ENCODE results near the gene USP2. TPM values are rescaled to one million over a fixed set of nuclear protein-coding genes. Genes with fewer than 3 reads are reported as not detected.

Gene USP2
- total RNA-seq, 1 experiment from 2014 or later = 5.7 TPM

DNA sequence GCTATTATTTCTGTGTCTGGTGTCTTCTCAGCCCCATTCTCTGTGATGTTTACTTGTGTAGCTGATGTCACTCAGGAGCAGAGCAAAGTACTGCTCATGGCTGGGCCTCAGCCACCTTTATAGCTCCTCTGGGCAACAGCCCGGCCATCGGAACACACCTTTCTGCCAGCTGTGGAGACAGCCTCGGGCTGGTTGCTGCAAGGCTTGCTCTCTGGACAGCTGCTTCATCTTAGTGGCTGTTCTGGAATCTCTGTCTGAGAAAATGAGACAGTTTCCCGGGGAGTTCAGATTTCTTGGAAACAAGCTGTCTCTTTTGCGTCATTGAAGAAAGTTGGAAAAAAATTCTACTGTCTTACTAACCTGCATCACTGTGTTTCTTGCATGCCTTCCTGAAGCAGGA, 21.5 kb upstream of the USP2 start:
- H2BK20ac ChIP-seq (ENCODE audit: low read depth, low read length, poor library complexity, severe bottlenecking) = no peak overlapping the region
- H4K5ac ChIP-seq (ENCODE audit: insufficient read length, low read depth, low read length) = no peak overlapping the region
- H3K9ac ChIP-seq (ENCODE audit: extremely low read depth, insufficient read length, low read length) = no peak overlapping the region
- Mint-ChIP-seq H3K27ac (no peak overlapping the region), H3K4me1 (no peaks in the 10 kb centered on the region; a peak in 2 of 4 replicates), H3K4me3 (no peak overlapping the region), H3K27me3 (ENCODE audit: low read depth) (peaks cover 4% of the 10 kb centered on the region), H3K9me3 (peaks cover 2 to 13% of the 10 kb centered on the region in 2 experiments), H3K36me3 (ENCODE audit: insufficient read depth in 1 of 3, low read depth in 3 of 3) (peaks cover 0 to 7% (median 5%) of the 10 kb centered on the region in 3 experiments; a peak in 4 of 7 replicates)
- H3K23ac ChIP-seq (ENCODE audit: insufficient read length, low read depth, low read length) = no peak overlapping the region
- H3K27me3 ChIP-seq (ENCODE audit: insufficient read depth, low read length) = no peaks in the 10 kb centered on the region; the same call in 1 of the 2 replicates
- H2BK120ac ChIP-seq (ENCODE audit: low read depth, low read length, poor library complexity, severe bottlenecking) = no peak overlapping the region
- H2BK12ac ChIP-seq (ENCODE audit: insufficient read length, low read depth, low read length) = no peak overlapping the region
- no peaks in the 10 kb centered on the region for H3K79me1 ChIP-seq (ENCODE audit: insufficient read depth, low read depth, low read length, poor library complexity, severe bottlenecking)
- H3K23me2 ChIP-seq (ENCODE audit: insufficient read length, low read depth, low read length, poor library complexity, severe bottlenecking) = no peaks in the 10 kb centered on the region
- H3K4ac ChIP-seq (ENCODE audit: low read depth, low read length) = no peak overlapping the region
- no peak overlapping the region for H3K18ac ChIP-seq (ENCODE audit: insufficient read length, low read depth, low read length)
- no peak overlapping the region for H3K14ac ChIP-seq (ENCODE audit: insufficient read depth, low read length)
- WGBS (ENCODE audit: extremely low coverage, insufficient read length, low lambda C conversion rate) = no CpG with 5 or more reads among the region's 5 CpGs
- H2AK5ac ChIP-seq (ENCODE audit: insufficient read length, low read length) = no peak overlapping the region
- no peaks in the 10 kb centered on the region for H4K20me1 ChIP-seq (ENCODE audit: control insufficient read depth, insufficient read depth, insufficient read length)
- no peaks in the 10 kb centered on the region for H3K79me2 ChIP-seq (ENCODE audit: insufficient read depth, low read length)
- no peaks in the 10 kb centered on the region for H3K9me3 ChIP-seq (ENCODE audit: control insufficient read depth, low read depth, low read length)
- H3T11ph ChIP-seq (ENCODE audit: low read length) = no peak overlapping the region
- H4K91ac ChIP-seq (ENCODE audit: insufficient read length, low read depth, low read length) = no peak overlapping the region
- H3K56ac ChIP-seq (ENCODE audit: insufficient read length, low read depth, low read length) = no peak overlapping the region
- H3K4me1 ChIP-seq (ENCODE audit: insufficient read depth, low read length) = no peaks in the 10 kb centered on the region
- no peak overlapping the region for H3K27ac ChIP-seq (ENCODE audit: insufficient read length, low read depth, low read length)
- H4K8ac ChIP-seq (replicated peaks; ENCODE audit: insufficient read length, low read depth, low read length) = no peak overlapping the region
- H2BK5ac ChIP-seq (ENCODE audit: insufficient read length, low read length) = no peak overlapping the region
- no peak overlapping the region for H3K4me2 ChIP-seq (ENCODE audit: insufficient read depth, insufficient read length, low read length)
- no peak overlapping the region for H2AFZ ChIP-seq (ENCODE audit: low read length)
- TF ChIP-seq, protein P1, sequence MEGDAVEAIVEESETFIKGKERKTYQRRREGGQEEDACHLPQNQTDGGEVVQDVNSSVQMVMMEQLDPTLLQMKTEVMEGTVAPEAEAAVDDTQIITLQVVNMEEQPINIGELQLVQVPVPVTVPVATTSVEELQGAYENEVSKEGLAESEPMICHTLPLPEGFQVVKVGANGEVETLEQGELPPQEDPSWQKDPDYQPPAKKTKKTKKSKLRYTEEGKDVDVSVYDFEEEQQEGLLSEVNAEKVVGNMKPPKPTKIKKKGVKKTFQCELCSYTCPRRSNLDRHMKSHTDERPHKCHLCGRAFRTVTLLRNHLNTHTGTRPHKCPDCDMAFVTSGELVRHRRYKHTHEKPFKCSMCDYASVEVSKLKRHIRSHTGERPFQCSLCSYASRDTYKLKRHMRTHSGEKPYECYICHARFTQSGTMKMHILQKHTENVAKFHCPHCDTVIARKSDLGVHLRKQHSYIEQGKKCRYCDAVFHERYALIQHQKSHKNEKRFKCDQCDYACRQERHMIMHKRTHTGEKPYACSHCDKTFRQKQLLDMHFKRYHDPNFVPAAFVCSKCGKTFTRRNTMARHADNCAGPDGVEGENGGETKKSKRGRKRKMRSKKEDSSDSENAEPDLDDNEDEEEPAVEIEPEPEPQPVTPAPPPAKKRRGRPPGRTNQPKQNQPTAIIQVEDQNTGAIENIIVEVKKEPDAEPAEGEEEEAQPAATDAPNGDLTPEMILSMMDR (conservative IDR thresholded peaks at IDR 0.05) = no peak
- no peak for DNase-seq
- H2BK15ac ChIP-seq (ENCODE audit: low read depth, low read length) = no peak overlapping the region
